Germinal center (tissue), 1 donor: ENCODE measurements around the gene CC2D2B.
"Not testable (repeated sequence)": the region's sequence is repeated elsewhere in the genome, so short reads cannot be mapped to it uniquely, and the experiment has no call there.

Source experiments
- DNase-seq: peaks from one replicate; pipeline ENCODE4 v3.0.0; 2012; ENCODE audit warnings: mixed read lengths, low spot score

CC2D2B gene

GRCh38 chr10:96017191-96017687 is 109.5 kb downstream of the CC2D2B start:
- DNase-seq: peak; percentile 65

DNA sequence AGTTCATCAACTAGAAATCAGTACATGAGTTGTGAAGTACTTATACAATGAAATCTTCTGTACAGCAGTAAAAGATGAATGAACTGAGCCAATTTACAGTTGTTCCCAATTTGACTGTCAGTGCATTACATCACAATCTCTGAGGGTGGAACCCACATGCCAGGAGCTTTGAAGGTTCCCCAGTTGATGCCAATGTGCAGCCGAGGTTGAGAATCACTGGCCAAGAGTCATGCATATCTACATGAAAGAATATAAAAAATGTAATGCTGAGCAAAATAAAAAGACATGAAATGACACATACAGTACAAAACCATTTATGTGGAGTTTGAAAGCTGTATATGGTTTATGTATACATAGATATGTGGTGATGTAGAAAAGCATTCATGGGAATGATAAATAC is 113.6 kb downstream of the CC2D2B start:
- DNase-seq: no peak

DNA sequence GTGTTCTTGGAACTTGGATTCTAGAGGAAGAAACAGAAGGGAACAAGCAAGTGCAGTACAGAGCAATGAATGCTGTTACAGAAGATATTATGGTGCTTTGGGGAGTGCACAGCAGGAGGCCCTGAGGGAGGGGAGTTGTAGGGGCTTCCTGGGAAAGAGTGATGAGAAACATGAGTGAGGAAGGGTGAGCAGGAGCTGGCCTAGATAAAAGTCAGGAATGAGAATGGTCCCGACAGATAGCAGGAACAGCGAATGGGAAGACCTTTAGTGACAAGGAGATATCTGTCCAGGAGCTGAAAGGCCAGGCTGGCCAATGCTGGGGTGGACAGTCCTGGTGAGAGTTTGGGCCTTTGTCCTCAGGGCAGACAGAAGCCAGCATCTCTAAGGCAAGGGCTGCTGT is 115.0 kb downstream of the CC2D2B start:
- no peak for DNase-seq

DNA sequence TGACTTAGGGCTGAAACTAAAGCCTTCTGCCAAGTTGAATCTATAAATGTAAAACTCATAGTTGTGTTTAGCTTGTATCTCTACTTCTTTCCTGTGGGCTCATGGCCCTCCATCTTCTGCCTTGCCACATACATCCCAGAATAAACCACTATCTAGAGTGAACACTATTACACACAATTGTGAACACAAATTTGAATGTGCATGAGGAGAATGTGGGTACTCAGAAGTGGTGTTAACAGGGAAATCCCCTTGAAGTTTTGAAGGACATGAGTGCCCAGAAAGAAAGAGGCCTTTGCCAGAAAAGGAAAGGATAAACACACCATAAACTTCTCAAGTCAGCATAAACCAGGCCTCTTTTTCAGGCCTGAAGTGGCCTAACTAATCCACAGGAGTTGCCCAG is 115.4 kb downstream of the CC2D2B start:
- DNase-seq: no peak

DNA sequence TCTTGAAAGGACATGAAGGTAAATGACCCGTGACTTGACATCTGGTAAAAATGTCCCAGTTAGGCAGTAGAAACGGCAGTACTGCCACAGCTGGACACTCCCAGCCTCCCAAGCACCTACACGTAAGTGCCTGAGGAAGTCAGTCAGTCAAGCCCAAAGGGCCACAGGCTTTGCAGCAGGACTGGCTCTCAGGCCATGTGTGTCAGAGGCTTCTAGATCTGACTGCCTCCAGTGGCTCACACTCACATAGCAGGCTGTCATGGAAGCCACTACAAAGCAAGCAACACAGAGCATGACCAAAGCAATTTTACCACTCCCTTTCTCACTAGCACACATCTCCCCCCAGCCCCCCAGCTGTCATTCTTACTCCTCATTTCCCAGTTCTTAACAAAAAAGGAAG is 117.8 kb downstream of the CC2D2B start:
- peak; percentile 25 for DNase-seq

- peak; percentile 16 for DNase-seq
Observed at GRCh38 chr10:96034625-96035024, 126.8 kb downstream of the CC2D2B start.

- no peak for DNase-seq
Observed at GRCh38 chr10:96038476-96039387, 131.0 kb downstream of the CC2D2B start.

GRCh38 chr10:96041146-96041545 is 133.4 kb downstream of the CC2D2B start:
- no peak for DNase-seq

DNA sequence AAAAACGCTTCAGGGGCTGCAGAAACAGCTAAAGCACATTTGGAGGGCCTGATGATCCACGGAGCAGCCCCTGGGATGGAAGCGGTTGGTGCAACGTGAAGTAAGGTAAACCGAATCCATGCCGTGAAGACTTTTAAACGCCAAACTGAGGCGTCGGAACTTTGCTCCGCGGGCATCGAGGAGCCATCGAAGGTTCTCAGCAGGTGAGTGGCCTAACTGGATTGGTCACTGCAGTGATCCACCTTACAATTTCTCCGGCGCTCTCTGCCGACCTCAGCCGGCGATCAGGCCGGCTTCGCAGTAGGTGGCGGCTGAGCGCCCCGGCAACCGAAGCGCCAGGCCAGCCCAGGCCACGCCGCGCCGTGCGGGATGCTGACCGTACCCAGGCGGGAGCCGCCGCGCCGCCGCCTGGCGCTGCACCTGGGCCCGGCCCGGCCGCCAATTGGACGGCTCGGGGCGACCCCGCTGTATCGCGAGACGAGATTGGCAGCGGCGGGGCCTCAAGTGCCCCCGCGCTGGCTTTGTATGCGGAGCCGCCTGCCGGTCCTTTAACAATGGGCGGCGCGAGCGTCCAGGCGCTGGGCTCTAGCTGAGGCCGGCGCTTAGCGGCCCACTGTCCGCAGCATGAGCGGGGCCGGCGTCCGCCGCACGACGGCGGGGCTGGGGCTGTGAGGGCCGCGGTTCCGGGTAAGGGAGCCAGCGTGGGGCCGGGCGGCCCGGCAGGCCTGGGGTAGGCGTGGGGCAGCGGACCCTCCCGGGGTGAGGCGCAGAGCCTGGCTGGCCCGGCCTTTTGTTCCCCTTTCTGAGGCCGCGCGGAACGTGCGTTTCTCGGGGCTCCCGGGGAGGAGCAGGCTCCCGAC is 135.5 kb downstream of the CC2D2B start, which contains the start of gene CCNJ:
CCNJ (plus strand) TSS at position 551 of the 860 bp plus-strand sequence. CDS start 811 bp downstream, outside the sequence.
- DNase-seq: peak; percentile 95

- DNase-seq: peak; percentile 75
Observed at GRCh38 chr10:96043893-96044715, 136.3 kb downstream of the CC2D2B start.

DNA sequence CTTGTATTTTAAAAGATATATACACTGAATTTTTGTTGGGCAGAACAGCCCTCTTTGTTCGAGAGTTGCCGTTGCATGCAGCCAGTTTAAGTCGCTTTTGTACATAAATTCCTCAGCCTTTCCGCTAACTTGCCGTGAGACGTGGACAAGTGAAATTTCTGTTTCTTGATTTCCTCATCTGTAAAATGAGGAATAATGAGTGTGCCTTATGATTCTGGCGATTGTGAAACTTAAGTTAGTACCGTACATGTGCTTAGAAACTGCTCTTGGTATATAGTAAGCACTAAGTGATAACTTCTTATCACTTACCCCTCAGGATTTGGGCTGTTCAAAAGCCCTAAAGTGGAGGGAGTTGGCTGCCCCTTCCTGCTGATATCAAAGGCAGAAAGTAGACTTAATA is 137.0 kb downstream of the CC2D2B start:
- no peak for DNase-seq

DNA sequence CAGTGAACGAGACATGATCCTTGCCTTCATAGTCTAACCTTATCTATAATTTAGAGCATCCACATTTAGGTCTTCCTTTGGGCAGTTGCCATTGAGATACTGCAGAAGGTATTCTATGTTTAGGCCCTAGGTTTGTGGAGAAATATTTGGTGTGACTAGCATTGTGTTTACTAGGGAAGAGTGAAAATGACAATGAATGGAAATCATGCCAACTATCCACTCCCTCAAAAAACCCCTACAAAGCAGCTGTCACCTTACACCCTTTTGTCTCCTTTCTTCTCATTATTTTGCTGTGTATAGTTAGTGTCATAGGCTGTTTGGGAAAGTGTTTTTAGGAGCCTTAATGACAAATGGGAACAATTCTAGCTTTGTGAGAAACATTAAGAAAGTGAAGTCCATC is 138.8 kb downstream of the CC2D2B start:
- DNase-seq: no peak

DNA sequence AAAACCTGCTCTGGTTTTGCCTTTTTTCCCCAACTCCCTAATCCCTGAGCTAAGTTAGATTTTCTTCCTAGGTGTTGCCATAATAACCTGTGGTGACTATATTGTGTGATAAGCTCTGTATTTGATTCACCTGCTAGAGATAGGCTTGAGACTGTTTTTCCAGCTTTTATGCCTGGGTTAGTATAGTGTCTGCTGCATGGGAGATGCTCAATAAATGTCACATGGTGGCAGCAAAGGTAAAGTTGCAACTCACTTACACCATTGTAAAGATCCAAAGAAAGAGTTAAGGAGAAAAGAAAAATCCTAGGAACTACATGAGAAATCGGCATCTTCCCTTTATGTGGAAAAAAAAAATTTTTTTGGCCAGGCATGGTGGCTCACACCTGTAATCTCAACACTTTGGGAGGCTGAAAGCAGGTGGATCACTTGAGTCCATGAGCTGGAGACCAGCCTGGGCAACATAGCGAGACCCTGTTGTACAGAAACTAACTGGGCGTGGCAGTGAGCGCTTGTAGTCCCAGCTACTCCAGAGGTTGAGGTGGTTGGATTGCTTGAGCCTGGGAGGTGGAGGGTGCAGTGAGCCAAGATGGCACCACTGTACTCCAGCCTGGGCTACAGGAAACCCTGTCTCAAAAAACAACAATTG is 139.4 kb downstream of the CC2D2B start:
- DNase-seq: no peak

- not testable (repeated sequence) for DNase-seq
Observed at GRCh38 chr10:96047925-96048324, 140.2 kb downstream of the CC2D2B start.

DNA sequence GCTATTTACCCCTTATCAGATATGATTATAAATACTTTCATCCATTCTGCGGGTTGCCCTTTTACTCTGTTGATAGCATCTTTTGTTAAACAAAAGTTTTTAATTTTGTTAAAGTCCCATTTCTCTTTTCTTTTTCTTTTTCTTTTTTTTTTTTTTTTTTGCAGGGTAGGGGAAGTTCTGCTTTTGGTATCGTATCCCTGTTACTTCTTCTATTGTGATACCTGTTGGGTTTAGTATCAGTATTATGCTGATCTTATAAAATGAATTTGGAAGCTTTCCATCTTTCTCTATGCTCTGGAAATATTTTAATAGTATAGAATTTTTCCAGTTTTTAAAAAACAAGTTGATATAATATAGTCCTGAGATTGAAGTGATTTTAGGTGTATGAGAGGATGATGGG is 141.6 kb downstream of the CC2D2B start:
- DNase-seq: no peak

- no peak for DNase-seq
Observed at GRCh38 chr10:96053985-96054384, 146.2 kb downstream of the CC2D2B start.

GRCh38 chr10:96056787-96057186 is 149.0 kb downstream of the CC2D2B start:
- no peak for DNase-seq

- DNase-seq: no peak
Observed at GRCh38 chr10:96061232-96061631, 153.5 kb downstream of the CC2D2B start.

- DNase-seq: no peak
Observed at GRCh38 chr10:96072674-96073073, 164.9 kb downstream of the CC2D2B start.

- no peak for DNase-seq
Observed at GRCh38 chr10:96073722-96074121, 165.9 kb downstream of the CC2D2B start.

DNA sequence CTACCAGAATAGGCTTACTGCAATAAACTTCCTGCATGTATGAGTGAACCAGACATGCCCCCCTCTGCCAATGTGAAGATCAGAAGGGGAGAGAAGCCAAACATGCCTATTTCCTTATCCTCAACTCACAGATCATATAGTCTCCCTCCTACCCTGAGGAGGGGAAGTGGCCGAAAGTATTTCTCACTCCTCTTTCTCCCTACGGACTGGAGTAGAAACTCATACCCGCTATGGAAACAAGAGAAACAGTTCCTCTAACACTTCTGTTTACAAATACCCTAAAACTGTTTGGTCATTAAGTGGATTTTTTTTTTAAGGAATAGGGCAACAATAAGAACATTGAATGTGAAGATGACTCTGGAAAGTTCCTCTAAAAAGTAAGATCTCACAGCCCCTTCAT is 167.0 kb downstream of the CC2D2B start:
- DNase-seq: no peak
